Measurements from ENCODE around the gene PNLIPRP1. TPM values are rescaled to one million over a fixed set of nuclear protein-coding genes. Genes with fewer than 3 reads are reported as not detected.

PNLIPRP1 gene
- total RNA-seq (not detected), polyA plus RNA-seq (not detected), total RNA-seq (not detected)

- no peaks in the 10 kb centered on the region for H3K9me3 ChIP-seq (ENCODE audit: control insufficient read depth in 2 of 3, low read length in 3 of 3)
- intact Hi-C loops (cut with micrococcal nuclease), result no loop called here
These were observed at the start of gene PNLIPRP1 for GRCh38 chr10:116590590-116591444. PNLIPRP1 (plus strand) TSS chr10:116590959; CDS start chr10:116591130, 171 bp downstream.

GRCh38 chr10:116542007-116542677, 48.6 kb upstream of the PNLIPRP1 start:
- DNase-seq (no peak), ATAC-seq (no peak)
- no peak overlapping the region for H3K27ac Mint-ChIP-seq
- H3K4me3 Mint-ChIP-seq, result no peak overlapping the region
- ChIA-PET CTCF (no interaction called here), POLR2A (no interaction called here)
- Histone ChIP-seq H3K9me3 (ENCODE audit: control insufficient read depth in 2 of 3, low read length in 3 of 3) (no peaks in the 10 kb centered on the region), H3K4me3 (ENCODE audit: low read length) (no peak overlapping the region), H3K27ac (ENCODE audit: low read depth, low read length) (no peak overlapping the region), H3K36me3 (ENCODE audit: control insufficient read depth in 2 of 3, insufficient read depth in 3 of 3, low read length in 3 of 3) (no peaks in the 10 kb centered on the region), H3K27me3 (ENCODE audit: control insufficient read depth in 2 of 2, insufficient read depth in 2 of 2, low read length in 2 of 2) (no peaks in the 10 kb centered on the region), H3K4me1 (ENCODE audit: control insufficient read depth in 2 of 2, insufficient read depth in 2 of 2, low read length in 2 of 2) (no peaks in the 10 kb centered on the region)
- H3K9me3 Mint-ChIP-seq, result peaks cover 0 to 8% (median 6%) of the 10 kb centered on the region in 11 donors
- peaks cover 0 to 35% (median 9%) of the 10 kb centered on the region in 5 donors for H3K27me3 Mint-ChIP-seq
- no peaks in the 10 kb centered on the region for H3K36me3 Mint-ChIP-seq
- no peaks in the 10 kb centered on the region for H3K4me1 Mint-ChIP-seq
- intact Hi-C loops (cut with micrococcal nuclease), result no loop called here

More at GRCh38 chr10:116590590-116591444, at the start of gene PNLIPRP1:
- no peaks in the 10 kb centered on the region for H3K4me1 Mint-ChIP-seq
- DNase-seq, result no peak
- H3K4me3 ChIP-seq (ENCODE audit: low read length), result no peak within 1 kb of the TSS
- ChIA-PET POLR2A (no interaction called here), CTCF (no interaction called here)
- no peak for ATAC-seq
- H3K9me3 Mint-ChIP-seq, result peaks cover 0 to 6% (median 2%) of the 10 kb centered on the region in 11 donors
- H3K27me3 Mint-ChIP-seq, result peaks cover 0 to 24% (median 4%) of the 10 kb centered on the region in 5 donors
- no peak within 1 kb of the TSS for H3K27ac ChIP-seq (ENCODE audit: low read depth, low read length)
- H3K36me3 ChIP-seq (ENCODE audit: control insufficient read depth in 2 of 3, insufficient read depth in 3 of 3, low read length in 3 of 3), result no peaks in the 10 kb centered on the region
- no peak within 1 kb of the TSS for H3K27ac Mint-ChIP-seq
- no peaks in the 10 kb centered on the region for H3K36me3 Mint-ChIP-seq
- no peaks in the 10 kb centered on the region for H3K27me3 ChIP-seq (ENCODE audit: control insufficient read depth in 2 of 2, insufficient read depth in 2 of 2, low read length in 2 of 2)
- no peaks in the 10 kb centered on the region for H3K4me1 ChIP-seq (ENCODE audit: control insufficient read depth in 2 of 2, insufficient read depth in 2 of 2, low read length in 2 of 2)
- H3K4me3 Mint-ChIP-seq, result no peak within 1 kb of the TSS

GRCh38 chr10:116545122-116545521, 45.6 kb upstream of the PNLIPRP1 start:
- H3K4me1 ChIP-seq (ENCODE audit: control insufficient read depth in 2 of 2, insufficient read depth in 2 of 2, low read length in 2 of 2), result no peaks in the 10 kb centered on the region
- H3K4me3 ChIP-seq (ENCODE audit: low read length), result no peak overlapping the region
- Mint-ChIP-seq H3K27me3 (peaks cover 0 to 27% (median 13%) of the 10 kb centered on the region in 5 donors), H3K9me3 (peaks cover 0 to 5% (median 2%) of the 10 kb centered on the region in 11 donors), H3K27ac (no peak overlapping the region), H3K36me3 (no peaks in the 10 kb centered on the region), H3K4me3 (no peak overlapping the region), H3K4me1 (no peaks in the 10 kb centered on the region)
- ATAC-seq (no peak), DNase-seq (no peak)
- no peaks in the 10 kb centered on the region for H3K36me3 ChIP-seq (ENCODE audit: control insufficient read depth in 2 of 3, insufficient read depth in 3 of 3, low read length in 3 of 3)
- intact Hi-C loops (cut with micrococcal nuclease), result no loop called here
- H3K27ac ChIP-seq (ENCODE audit: low read depth, low read length), result no peak overlapping the region
- ChIA-PET CTCF (no interaction called here), POLR2A (no interaction called here)
- no peaks in the 10 kb centered on the region for H3K27me3 ChIP-seq (ENCODE audit: control insufficient read depth in 2 of 2, insufficient read depth in 2 of 2, low read length in 2 of 2)
- H3K9me3 ChIP-seq (ENCODE audit: control insufficient read depth in 2 of 3, low read length in 3 of 3), result no peaks in the 10 kb centered on the region

- H3K36me3 Mint-ChIP-seq, result no peaks in the 10 kb centered on the region
- H3K9me3 ChIP-seq (ENCODE audit: control insufficient read depth in 2 of 3, low read length in 3 of 3), result no peaks in the 10 kb centered on the region
- H3K4me1 Mint-ChIP-seq, result no peaks in the 10 kb centered on the region
- no peaks in the 10 kb centered on the region for H3K27me3 ChIP-seq (ENCODE audit: control insufficient read depth in 2 of 2, insufficient read depth in 2 of 2, low read length in 2 of 2)
- intact Hi-C loops (cut with micrococcal nuclease), result no loop called here
- ChIA-PET POLR2A (no interaction called here), CTCF (no interaction called here)
- H3K4me3 ChIP-seq (ENCODE audit: low read length), result no peak within 1 kb of the TSS
- H3K36me3 ChIP-seq (ENCODE audit: control insufficient read depth in 2 of 3, insufficient read depth in 3 of 3, low read length in 3 of 3), result no peaks in the 10 kb centered on the region
- H3K27ac ChIP-seq (ENCODE audit: low read depth, low read length), result no peak within 1 kb of the TSS
- H3K27ac Mint-ChIP-seq, result no peak within 1 kb of the TSS
- DNase-seq, result no peak
- H3K27me3 Mint-ChIP-seq, result peaks cover 0 to 21% (median 13%) of the 10 kb centered on the region in 5 donors
- no peaks in the 10 kb centered on the region for H3K4me1 ChIP-seq (ENCODE audit: control insufficient read depth in 2 of 2, insufficient read depth in 2 of 2, low read length in 2 of 2)
- peaks cover 0 to 5% (median 0%) of the 10 kb centered on the region in 11 donors for H3K9me3 Mint-ChIP-seq
- H3K4me3 Mint-ChIP-seq, result no peak within 1 kb of the TSS
- ATAC-seq, result no peak
These were observed 45.0 kb upstream of the PNLIPRP1 start, which contains the start of gene PNLIP for GRCh38 chr10:116545756-116546155. PNLIP (plus strand) TSS chr10:116545931; CDS start chr10:116546093, 162 bp downstream.

- peaks cover 0 to 6% (median 0%) of the 10 kb centered on the region in 11 donors for H3K9me3 Mint-ChIP-seq
- Histone ChIP-seq H3K4me1 (ENCODE audit: control insufficient read depth in 2 of 2, insufficient read depth in 2 of 2, low read length in 2 of 2) (no peaks in the 10 kb centered on the region), H3K27ac (ENCODE audit: low read depth, low read length) (no peak overlapping the region), H3K9me3 (ENCODE audit: control insufficient read depth in 2 of 3, low read length in 3 of 3) (no peaks in the 10 kb centered on the region), H3K27me3 (ENCODE audit: control insufficient read depth in 2 of 2, insufficient read depth in 2 of 2, low read length in 2 of 2) (no peaks in the 10 kb centered on the region), H3K36me3 (ENCODE audit: control insufficient read depth in 2 of 3, insufficient read depth in 3 of 3, low read length in 3 of 3) (no peaks in the 10 kb centered on the region), H3K4me3 (ENCODE audit: low read length) (no peak overlapping the region)
- H3K27me3 Mint-ChIP-seq, result peaks cover 0 to 18% (median 9%) of the 10 kb centered on the region in 5 donors
- intact Hi-C loops (cut with micrococcal nuclease), result no loop called here
- no peaks in the 10 kb centered on the region for H3K4me1 Mint-ChIP-seq
- H3K4me3 Mint-ChIP-seq, result no peak overlapping the region
- CTCF ChIA-PET, result no interaction called here
- DNase-seq (no peak), ATAC-seq (no peak)
- POLR2A ChIA-PET, result no interaction called here
- no peaks in the 10 kb centered on the region for H3K36me3 Mint-ChIP-seq
- no peak overlapping the region for H3K27ac Mint-ChIP-seq
These were observed 42.5 kb upstream of the PNLIPRP1 start for GRCh38 chr10:116548301-116548700.

- no peaks in the 10 kb centered on the region for H3K9me3 ChIP-seq (ENCODE audit: control insufficient read depth in 2 of 3, low read length in 3 of 3)
- Mint-ChIP-seq H3K4me3 (no peak overlapping the region), H3K9me3 (peaks cover 0 to 6% (median 0%) of the 10 kb centered on the region in 11 donors), H3K27ac (no peak overlapping the region), H3K4me1 (no peaks in the 10 kb centered on the region), H3K36me3 (no peaks in the 10 kb centered on the region), H3K27me3 (peaks cover 0 to 7% (median 0%) of the 10 kb centered on the region in 5 donors)
- ATAC-seq, result no peak
- intact Hi-C loops (cut with micrococcal nuclease), result no loop called here
- no peak for DNase-seq
- no peaks in the 10 kb centered on the region for H3K4me1 ChIP-seq (ENCODE audit: control insufficient read depth in 2 of 2, insufficient read depth in 2 of 2, low read length in 2 of 2)
- no peaks in the 10 kb centered on the region for H3K36me3 ChIP-seq (ENCODE audit: control insufficient read depth in 2 of 3, insufficient read depth in 3 of 3, low read length in 3 of 3)
- POLR2A ChIA-PET, result no interaction called here
- no peak overlapping the region for H3K4me3 ChIP-seq (ENCODE audit: low read length)
- CTCF ChIA-PET, result no interaction called here
- H3K27me3 ChIP-seq (ENCODE audit: control insufficient read depth in 2 of 2, insufficient read depth in 2 of 2, low read length in 2 of 2), result no peaks in the 10 kb centered on the region
- H3K27ac ChIP-seq (ENCODE audit: low read depth, low read length), result no peak overlapping the region
These were observed 37.3 kb upstream of the PNLIPRP1 start for GRCh38 chr10:116553378-116553980.

Measured in naive thymus-derived CD4-positive, alpha-beta T cell (primary cell).